Transverse colon (tissue), 4 donors: ENCODE measurements around the gene PHF3. TPM values are rescaled to one million over a fixed set of nuclear protein-coding genes. Genes with fewer than 3 reads are reported as not detected.

Experiments used
- DNase-seq: peaks from one replicate; pipeline ENCODE4 v3.0.0-alpha.2; 2019
- H3K27ac ChIP-seq, 4 donors: fragments of 200-600 bp; sonication (generic); 2 replicates each; pipeline ENCODE4 v1.5.1; 2016 to 2018; ENCODE audit warnings: inconsistent platforms in 4 of 4
- H3K27me3 ChIP-seq: fragments of 200-600 bp; sonication (generic); 2 replicates; pipeline ENCODE4 v1.5.1; 2017; ENCODE audit warnings: inconsistent platforms
- H3K36me3 ChIP-seq, 4 donors: fragments of 200-600 bp; sonication (generic); 2 replicates each; pipeline ENCODE4 v1.5.1; 2017 to 2019; ENCODE audit warnings: inconsistent platforms in 4 of 4
- H3K4me1 ChIP-seq, 4 donors: fragments of 200-600 bp; sonication (generic); 2 replicates each; pipeline ENCODE4 v1.5.1; 2017 to 2020; ENCODE audit warnings: inconsistent platforms in 4 of 4
- H3K4me3 ChIP-seq, 4 donors: fragments of 200-600 bp; sonication (generic); 1 replicate in 1 of 4; 2 replicates in 3 of 4; pipeline versions ENCODE4 v1.5.1 to v1.6.1; 2017 to 2019; ENCODE audit warnings: inconsistent platforms in 4 of 4
- H3K9me3 ChIP-seq, 2 donors: fragments of 200-600 bp; sonication (generic); 2 replicates each; pipeline ENCODE4 v1.5.1; 2017 to 2019; ENCODE audit warnings: inconsistent platforms in 2 of 2
- EP300 ChIP-seq: sonication (generic); formaldehyde crosslinking; IDR thresholded peaks from one replicate; pipeline ENCODE4 v1.6.1; 2017; ENCODE audit warnings: antibody characterized with exemption, low read depth
- POLR2A ChIP-seq: fragments of 450-650 bp; IDR thresholded peaks from one replicate; pipeline ENCODE4 v1.6.1; 2016; ENCODE audit warnings: antibody characterized with exemption, mild to moderate bottlenecking, moderate library complexity
- POLR2AphosphoS5 ChIP-seq, 3 donors: sonication (generic); formaldehyde crosslinking; IDR thresholded peaks; one replicate each; pipeline ENCODE4 v1.6.1; 2016; ENCODE audit warnings: antibody characterized with exemption in 3 of 3
- WGBS, 2 donors: methylation state at CpG; one replicate each; pipeline ENCODE4 v1.1.5; 2018; ENCODE audit warnings: low coverage in 1 of 2; 5-methylcytosine and 5-hydroxymethylcytosine counted together
- in situ Hi-C, 4 donors: fragments of 200-750 bp; cut with MboI; loops; one replicate each; pipeline versions ENCODE4 v1.15.0 to v1.15.1; 2017; ENCODE audit warnings: low sequenced_read_pairs in 3 of 4, low pct_ligation_motif_present in 1 of 4, low pct_unique_long_range_greater_than_20kb in 1 of 4
- intact Hi-C: fragments of 100-400 bp; cut with DNase I; formaldehyde crosslinking; loops from one replicate; pipeline ENCODE4 v1.15.1; 2023; ENCODE audit warnings: low total_unique reads
- total RNA-seq, 4 donors: library from RNA; depleted of rRNA; stranded (reverse); fragments of >200 nt; gene quantifications; one replicate each; pipeline ENCODE4 v1.1.0, GENCODE V29; 2016
- TF ChIP-seq, protein P1 (sequence below), 5 experiments: fragments of 200-600 bp in 3 of 5; fragments of 450-650 bp in 2 of 5; sonication (generic) in 3 of 5; IDR thresholded peaks; 1 replicate in 2 of 5; 2 replicates in 3 of 5; pipeline ENCODE4 v1.5.1; 2016 to 2017; ENCODE audit warnings: antibody characterized with exemption in 5 of 5, inconsistent platforms in 3 of 5, mild to moderate bottlenecking in 2 of 5, moderate library complexity in 1 of 5

PHF3 gene
- total RNA-seq, 4 donors from 2014 or later, result 49.4 to 94.8 (median 68.9) TPM

DNA sequence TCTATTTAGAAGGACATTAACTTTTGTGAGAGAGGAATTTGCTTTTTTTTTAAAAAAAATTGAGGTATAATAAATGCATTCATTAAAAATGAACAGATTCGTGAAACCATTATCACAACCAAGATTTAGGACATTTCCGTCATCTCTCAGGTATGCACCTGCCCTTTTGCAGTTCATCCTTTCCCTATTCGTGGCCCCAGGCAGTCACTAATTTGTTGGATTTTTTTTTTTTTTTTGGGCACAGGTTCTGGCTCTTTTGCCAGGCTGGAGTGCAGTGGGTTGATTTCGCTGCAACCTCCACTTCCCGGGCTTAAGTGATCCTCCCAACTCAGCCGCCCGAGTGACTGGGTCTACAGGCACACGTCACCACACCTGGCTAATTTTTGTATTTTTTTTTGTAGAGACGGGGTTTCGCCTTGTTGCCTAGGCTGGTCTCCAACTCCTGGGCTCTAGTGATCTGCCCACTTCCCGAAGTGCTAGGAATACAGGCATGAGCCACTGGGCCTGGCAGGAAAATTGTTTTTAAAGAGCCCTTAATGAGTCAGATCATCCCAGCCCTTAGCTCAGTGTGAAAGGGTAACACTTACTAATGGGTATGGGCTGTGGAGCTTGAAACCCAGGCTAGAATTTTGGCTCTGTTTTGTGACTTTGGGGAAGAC lies 9.2 kb downstream of the PHF3 start:
- Histone ChIP-seq H3K4me3 (no peak overlapping the region), H3K9me3 (no peaks in the 10 kb centered on the region), H3K36me3 (no peaks in the 10 kb centered on the region), H3K4me1 (peaks cover 14 to 68% (median 30%) of the 10 kb centered on the region in 4 donors), H3K27ac (no peak overlapping the region), H3K27me3 (no peaks in the 10 kb centered on the region)
- DNase-seq, result no peak
- intact Hi-C loops, result no loop called here
- in situ Hi-C loops, result no loop called here
- WGBS, 2 donors, result 80 to 86% methylated on average over 7 to 11 of the region's 11 CpGs
- TF ChIP-seq, protein P1, sequence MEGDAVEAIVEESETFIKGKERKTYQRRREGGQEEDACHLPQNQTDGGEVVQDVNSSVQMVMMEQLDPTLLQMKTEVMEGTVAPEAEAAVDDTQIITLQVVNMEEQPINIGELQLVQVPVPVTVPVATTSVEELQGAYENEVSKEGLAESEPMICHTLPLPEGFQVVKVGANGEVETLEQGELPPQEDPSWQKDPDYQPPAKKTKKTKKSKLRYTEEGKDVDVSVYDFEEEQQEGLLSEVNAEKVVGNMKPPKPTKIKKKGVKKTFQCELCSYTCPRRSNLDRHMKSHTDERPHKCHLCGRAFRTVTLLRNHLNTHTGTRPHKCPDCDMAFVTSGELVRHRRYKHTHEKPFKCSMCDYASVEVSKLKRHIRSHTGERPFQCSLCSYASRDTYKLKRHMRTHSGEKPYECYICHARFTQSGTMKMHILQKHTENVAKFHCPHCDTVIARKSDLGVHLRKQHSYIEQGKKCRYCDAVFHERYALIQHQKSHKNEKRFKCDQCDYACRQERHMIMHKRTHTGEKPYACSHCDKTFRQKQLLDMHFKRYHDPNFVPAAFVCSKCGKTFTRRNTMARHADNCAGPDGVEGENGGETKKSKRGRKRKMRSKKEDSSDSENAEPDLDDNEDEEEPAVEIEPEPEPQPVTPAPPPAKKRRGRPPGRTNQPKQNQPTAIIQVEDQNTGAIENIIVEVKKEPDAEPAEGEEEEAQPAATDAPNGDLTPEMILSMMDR (IDR thresholded peaks at IDR 0.05), result no peak
- TF ChIP-seq EP300 (no peak), POLR2AphosphoS5 (IDR thresholded peaks at IDR 0.05) (no peak), POLR2A (no peak)

DNA sequence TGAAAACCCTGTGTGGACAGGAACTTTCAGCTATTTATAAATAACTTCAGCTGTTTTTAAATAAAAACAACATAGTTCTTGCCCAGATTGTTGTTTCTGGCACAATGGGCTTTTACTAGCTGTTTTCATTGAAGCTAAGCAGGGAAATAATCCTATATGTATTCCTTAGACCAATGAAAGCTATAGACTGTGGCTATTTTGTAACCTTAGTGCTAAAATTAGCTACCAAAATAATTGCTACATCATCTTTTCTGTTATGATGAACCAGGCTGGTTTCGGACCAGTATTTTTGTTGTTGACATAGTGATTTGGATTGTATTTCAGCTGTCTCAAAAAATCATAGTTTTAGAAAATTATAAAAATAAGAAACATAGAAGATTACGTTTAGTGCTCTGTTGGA lies 13.7 kb downstream of the PHF3 start:
- TF ChIP-seq POLR2A, result no peak
- TF ChIP-seq, protein P1 (IDR thresholded peaks at IDR 0.05), result no peak
- TF ChIP-seq EP300, result no peak
- TF ChIP-seq POLR2AphosphoS5 (IDR thresholded peaks at IDR 0.05), result no peak
- WGBS, 2 donors, result 69 to 74% methylated on average over 2 of the region's 2 CpGs
- H3K27ac ChIP-seq, result no peak overlapping the region
- no peak for DNase-seq
- no peaks in the 10 kb centered on the region for H3K36me3 ChIP-seq
- H3K27me3 ChIP-seq, result no peaks in the 10 kb centered on the region
- in situ Hi-C loops, result no loop called here
- peaks cover 0 to 6% of the 10 kb centered on the region in 2 donors for H3K9me3 ChIP-seq
- H3K4me3 ChIP-seq, result no peak overlapping the region
- intact Hi-C loops, result no loop called here
- peaks cover 7 to 63% (median 20%) of the 10 kb centered on the region in 4 donors for H3K4me1 ChIP-seq

DNA sequence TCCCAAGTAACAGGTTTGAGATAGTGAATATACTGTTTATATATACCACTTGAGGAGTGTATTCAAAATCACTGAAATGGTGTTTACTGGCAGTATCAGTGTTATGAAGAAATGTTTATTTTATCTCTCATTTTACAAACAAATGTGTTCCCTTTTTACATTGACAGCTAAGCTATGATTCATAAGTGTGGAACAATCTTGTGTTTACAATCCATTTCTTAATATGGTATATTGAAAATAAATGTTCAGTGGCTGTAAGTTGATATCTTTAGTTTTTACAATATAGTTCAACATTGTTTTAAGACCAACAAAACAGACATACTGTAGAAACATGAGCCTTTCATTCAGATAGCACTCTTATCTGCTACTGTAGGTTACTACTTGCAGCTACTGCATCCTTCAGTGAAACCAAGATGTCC lies 14.3 kb downstream of the PHF3 start:
- intact Hi-C loops (no loop called here), in situ Hi-C loops (no loop called here)
- no peak for DNase-seq
- H3K27me3 ChIP-seq, result no peaks in the 10 kb centered on the region
- peaks cover 8 to 57% (median 18%) of the 10 kb centered on the region in 4 donors for H3K4me1 ChIP-seq
- no peak overlapping the region for H3K27ac ChIP-seq
- TF ChIP-seq POLR2AphosphoS5 (IDR thresholded peaks at IDR 0.05) (no peak), POLR2A (no peak), EP300 (no peak)
- TF ChIP-seq, protein P1 (IDR thresholded peaks at IDR 0.05), result no peak
- H3K9me3 ChIP-seq, result peaks cover 0 to 6% of the 10 kb centered on the region in 2 donors
- H3K36me3 ChIP-seq, result no peaks in the 10 kb centered on the region
- no peak overlapping the region for H3K4me3 ChIP-seq

DNA sequence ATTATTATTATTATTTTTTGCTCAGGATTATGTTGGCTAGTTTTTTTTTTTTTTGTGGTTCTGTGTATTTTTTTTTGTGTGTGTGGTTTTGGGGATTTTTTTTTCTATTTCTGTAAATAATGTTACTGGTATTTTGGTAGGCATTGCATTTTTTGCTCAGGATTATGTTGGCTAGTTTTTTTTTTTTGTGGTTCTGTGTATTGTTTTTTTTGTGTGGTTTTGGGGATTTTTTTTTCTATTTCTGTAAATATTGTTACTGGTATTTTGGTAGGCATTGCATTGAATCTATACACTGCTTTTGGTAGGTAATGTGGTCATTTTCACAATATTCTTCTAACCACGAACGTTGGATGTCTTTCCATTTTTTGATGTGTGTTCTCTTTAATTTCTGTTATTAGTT lies 17.4 kb downstream of the PHF3 start:
- intact Hi-C loops (no loop called here), in situ Hi-C loops (no loop called here)
- Histone ChIP-seq H3K4me1 (peaks cover 12 to 60% (median 20%) of the 10 kb centered on the region in 4 donors), H3K27ac (no peak overlapping the region), H3K27me3 (no peaks in the 10 kb centered on the region), H3K9me3 (peaks cover 0 to 6% of the 10 kb centered on the region in 2 donors), H3K4me3 (no peak overlapping the region), H3K36me3 (no peaks in the 10 kb centered on the region)
- TF ChIP-seq POLR2A (no peak), EP300 (no peak), POLR2AphosphoS5 (IDR thresholded peaks at IDR 0.05) (no peak)
- TF ChIP-seq, protein P1 (IDR thresholded peaks at IDR 0.05), result no peak
- WGBS, 2 donors, result 78 to 80% methylated on average over 2 of the region's 2 CpGs
- no peak for DNase-seq
